HCT116 (cell line): ENCODE measurements around the gene MAGEA8.

Source experiments
- CTCF ChIP-seq, 3 experiments: fragments of 200-600 bp in 1 of 3; sonication (generic) in 1 of 3; IDR thresholded peaks in 2 of 3; conservative IDR thresholded peaks in 1 of 3; 2 replicates each; pipeline ENCODE4 v1.5.1; 2012 to 2017; ENCODE audit warnings: low read depth in 2 of 3, low read length in 2 of 3, antibody characterized with exemption in 1 of 3, borderline replicate concordance in 1 of 3, control low read depth in 1 of 3, mild to moderate bottlenecking in 1 of 3, mixed read lengths in 1 of 3, mixed run types in 1 of 3, moderate library complexity in 1 of 3; ENCODE audit not compliant: insufficient read depth in 1 of 3
- EZH2phosphoT487 ChIP-seq: fragments of 200-600 bp; IDR thresholded peaks from 2 replicates; pipeline ENCODE4 v1.6.1; 2018; ENCODE audit warnings: antibody characterized with exemption, borderline replicate concordance
- FOSL1 ChIP-seq: IDR thresholded peaks from 2 replicates; pipeline ENCODE4 v1.6.1; 2012; ENCODE audit warnings: low read depth
- JUND ChIP-seq: IDR thresholded peaks from 2 replicates; pipeline ENCODE4 v1.6.1; 2012

- TF ChIP-seq EZH2phosphoT487 (no peak), CTCF (IDR thresholded peaks at IDR 0.05 in 2 of 3, conservative IDR thresholded peaks at IDR 0.05 in 1 of 3; ENCODE audit: borderline replicate concordance in 1 of 3, insufficient read depth in 1 of 3, low read depth in 2 of 3, low read length in 2 of 3) (no peak), JUND (no peak), FOSL1 (no peak)
These were observed 35.6 kb upstream of the MAGEA8 start for GRCh38 chrX:149845385-149845784.
